GM18499 (cell line): ENCODE results near the gene DIAPH3.
"Not testable (repeated sequence)": the region's sequence is repeated elsewhere in the genome, so short reads cannot be mapped to it uniquely, and the experiment has no call there.

Experiments used
- ATAC-seq: cut with Tn5 transposase; IDR thresholded peaks from one replicate; pipeline ENCODE4 v1.9.1; 2021; ENCODE audit warnings: moderate number of reproducible peaks; ENCODE audit not compliant: insufficient read depth, unreplicated experiment

Gene DIAPH3, protein sequence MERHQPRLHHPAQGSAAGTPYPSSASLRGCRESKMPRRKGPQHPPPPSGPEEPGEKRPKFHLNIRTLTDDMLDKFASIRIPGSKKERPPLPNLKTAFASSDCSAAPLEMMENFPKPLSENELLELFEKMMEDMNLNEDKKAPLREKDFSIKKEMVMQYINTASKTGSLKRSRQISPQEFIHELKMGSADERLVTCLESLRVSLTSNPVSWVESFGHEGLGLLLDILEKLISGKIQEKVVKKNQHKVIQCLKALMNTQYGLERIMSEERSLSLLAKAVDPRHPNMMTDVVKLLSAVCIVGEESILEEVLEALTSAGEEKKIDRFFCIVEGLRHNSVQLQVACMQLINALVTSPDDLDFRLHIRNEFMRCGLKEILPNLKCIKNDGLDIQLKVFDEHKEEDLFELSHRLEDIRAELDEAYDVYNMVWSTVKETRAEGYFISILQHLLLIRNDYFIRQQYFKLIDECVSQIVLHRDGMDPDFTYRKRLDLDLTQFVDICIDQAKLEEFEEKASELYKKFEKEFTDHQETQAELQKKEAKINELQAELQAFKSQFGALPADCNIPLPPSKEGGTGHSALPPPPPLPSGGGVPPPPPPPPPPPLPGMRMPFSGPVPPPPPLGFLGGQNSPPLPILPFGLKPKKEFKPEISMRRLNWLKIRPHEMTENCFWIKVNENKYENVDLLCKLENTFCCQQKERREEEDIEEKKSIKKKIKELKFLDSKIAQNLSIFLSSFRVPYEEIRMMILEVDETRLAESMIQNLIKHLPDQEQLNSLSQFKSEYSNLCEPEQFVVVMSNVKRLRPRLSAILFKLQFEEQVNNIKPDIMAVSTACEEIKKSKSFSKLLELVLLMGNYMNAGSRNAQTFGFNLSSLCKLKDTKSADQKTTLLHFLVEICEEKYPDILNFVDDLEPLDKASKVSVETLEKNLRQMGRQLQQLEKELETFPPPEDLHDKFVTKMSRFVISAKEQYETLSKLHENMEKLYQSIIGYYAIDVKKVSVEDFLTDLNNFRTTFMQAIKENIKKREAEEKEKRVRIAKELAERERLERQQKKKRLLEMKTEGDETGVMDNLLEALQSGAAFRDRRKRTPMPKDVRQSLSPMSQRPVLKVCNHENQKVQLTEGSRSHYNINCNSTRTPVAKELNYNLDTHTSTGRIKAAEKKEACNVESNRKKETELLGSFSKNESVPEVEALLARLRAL

DNA sequence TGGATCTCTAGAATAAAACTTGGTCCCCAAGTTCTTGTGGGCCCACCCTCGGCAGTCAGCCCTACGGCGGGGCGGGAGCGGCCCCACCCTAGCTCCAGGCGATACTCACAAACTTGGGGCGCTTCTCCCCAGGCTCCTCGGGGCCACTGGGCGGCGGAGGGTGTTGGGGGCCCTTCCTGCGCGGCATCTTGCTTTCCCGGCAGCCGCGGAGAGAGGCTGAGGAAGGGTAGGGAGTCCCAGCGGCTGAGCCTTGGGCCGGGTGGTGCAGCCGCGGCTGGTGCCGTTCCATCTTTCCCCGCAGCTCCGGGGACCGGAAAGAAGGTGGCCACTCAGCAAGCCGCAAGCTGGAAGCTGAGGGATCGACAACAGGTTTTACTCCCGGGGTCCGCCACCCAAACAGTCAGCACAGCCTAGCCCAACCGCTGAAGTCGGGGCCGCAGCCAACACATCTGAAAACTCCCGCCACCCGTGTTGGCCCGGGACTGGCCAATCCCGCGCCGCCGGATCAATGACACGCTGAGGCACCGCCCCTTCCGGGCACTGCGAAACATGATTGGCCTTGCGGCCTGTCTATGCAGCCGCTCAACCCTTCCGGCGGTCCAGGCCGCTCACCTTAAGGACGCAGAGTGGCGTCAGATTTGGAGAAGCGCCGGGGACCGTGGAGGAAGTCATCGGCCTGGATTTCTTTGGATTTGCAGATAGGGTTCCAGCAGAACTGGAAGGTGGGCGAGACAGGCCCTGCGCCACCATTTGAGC, at the start of gene DIAPH3:
Gene DIAPH3 (minus strand): TSS at position 451 of the 756 bp plus-strand sequence. CDS start 162 bp downstream, at position 289.
- peak; percentile 99 for ATAC-seq

DNA sequence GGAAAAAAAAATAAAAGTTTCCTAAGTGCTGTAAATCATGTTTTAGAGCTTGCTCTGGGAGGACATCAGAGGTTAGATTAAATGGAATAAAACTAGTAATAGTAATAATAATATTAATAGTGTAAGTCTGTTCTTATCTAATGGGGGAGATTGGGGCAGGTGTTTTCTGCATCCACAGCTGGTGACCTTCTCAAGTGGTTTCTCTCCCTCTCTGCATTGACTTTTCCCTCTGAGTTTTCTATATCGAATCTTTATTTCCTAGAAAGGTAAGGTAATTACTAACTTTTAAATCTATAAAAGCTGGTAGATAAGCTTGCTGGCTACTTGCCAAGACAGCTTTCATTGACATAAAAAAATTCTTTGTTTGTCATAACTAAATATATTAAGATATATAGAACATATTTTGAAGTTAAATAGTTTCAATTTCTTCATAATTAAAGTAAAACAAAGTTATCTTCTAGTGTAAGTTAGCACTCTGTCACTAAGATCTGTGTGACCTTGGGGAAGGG, 49.6 kb upstream of the DIAPH3 start:
- ATAC-seq: no peak

DNA sequence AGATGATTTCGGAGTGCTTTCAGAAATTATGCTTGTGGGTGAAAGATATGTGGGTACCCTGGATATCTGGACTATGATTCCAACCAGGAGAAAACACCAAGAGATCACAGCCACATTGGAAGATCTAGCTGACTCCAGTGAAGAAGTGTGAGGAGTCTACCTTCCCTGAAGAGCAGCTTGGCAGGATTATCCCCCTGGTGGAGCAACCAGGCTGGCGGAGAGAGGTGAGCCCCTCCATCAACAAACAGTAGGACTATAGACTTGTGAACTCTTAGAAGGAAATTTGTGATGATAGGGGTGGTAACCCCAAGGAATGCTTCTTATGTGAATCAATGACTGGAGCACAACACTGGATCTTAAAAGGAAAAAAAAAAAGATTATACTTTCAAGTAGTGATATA, 47.8 kb upstream of the DIAPH3 start:
- ATAC-seq: no peak

- ATAC-seq: no peak
These were observed 47.0 kb upstream of the DIAPH3 start for GRCh38 chr13:60210510-60211330.

GRCh38 chr13:60205499-60205898, 41.8 kb upstream of the DIAPH3 start:
- not testable (repeated sequence) for ATAC-seq

GRCh38 chr13:60201286-60201685, 37.6 kb upstream of the DIAPH3 start:
- ATAC-seq: no peak

DNA sequence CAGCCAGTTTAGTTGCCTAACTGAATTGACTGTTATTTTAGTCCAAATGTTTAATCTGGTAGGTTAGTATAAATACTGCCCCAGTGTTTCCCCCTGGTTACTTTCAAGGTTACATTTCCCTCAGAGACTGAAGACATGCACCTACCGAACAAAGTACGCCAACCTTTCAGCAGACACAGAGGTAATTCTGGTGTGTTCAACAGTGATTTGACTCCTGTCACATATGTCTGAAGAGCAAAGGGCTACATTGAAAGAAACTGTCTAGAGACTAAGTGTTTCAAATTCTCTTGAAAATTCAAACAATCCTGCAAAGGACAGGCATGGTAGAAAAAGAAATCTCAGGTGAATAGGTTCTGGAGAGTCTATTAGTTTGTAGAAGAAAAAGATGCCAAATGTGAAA, 32.2 kb upstream of the DIAPH3 start:
- ATAC-seq: not testable (repeated sequence)

- no peak for ATAC-seq
These were observed 19.2 kb upstream of the DIAPH3 start for GRCh38 chr13:60182907-60183306.

DNA sequence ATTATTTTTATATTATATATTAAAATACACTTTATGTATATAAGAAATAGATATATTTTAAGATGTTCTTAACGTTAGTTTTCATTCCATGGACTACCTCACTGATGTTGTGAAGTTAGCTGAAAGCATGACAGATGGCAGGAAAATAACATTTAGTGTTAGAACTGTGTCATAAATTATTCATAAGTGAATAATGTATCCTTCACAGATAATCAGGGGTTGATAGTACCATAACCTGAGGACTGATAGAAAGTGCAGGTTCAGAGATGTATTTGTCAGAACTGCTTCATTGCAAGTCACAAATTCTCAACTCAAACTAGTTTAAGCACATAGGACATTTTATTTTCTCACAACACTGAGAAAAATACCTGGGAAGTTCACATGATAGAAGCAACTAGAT, 14.6 kb upstream of the DIAPH3 start:
- no peak for ATAC-seq

DNA sequence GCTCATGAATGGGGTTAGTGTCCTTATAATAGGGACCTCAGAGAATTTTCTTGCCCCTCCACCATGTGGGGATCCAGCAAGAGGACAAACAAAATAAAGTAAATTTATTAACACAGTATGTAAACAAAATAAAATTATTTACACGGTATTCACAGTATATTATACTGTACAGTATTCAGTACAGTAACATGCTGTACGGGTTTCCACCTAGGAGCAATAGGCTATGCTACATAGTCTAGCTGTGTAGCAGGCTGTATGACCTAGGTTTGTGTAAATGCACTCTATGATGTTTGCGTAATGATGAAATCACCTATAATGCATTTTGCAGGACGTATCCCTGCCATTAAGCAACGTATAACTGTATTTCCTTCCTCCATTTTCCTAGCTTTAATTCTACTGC, 11.8 kb upstream of the DIAPH3 start:
- ATAC-seq: no peak

- no peak for ATAC-seq
These were observed 10.4 kb upstream of the DIAPH3 start for GRCh38 chr13:60174113-60174512.

- ATAC-seq: no peak
These were observed 8.4 kb upstream of the DIAPH3 start for GRCh38 chr13:60172111-60172510.

- no peak for ATAC-seq
These were observed 6.7 kb upstream of the DIAPH3 start for GRCh38 chr13:60170414-60170813.

GRCh38 chr13:60169239-60170031, 5.7 kb upstream of the DIAPH3 start:
- ATAC-seq: no peak

- ATAC-seq: no peak
These were observed 3.4 kb upstream of the DIAPH3 start for GRCh38 chr13:60167121-60167520.

- no peak for ATAC-seq
These were observed 1.8 kb upstream of the DIAPH3 start for GRCh38 chr13:60165391-60166099.

- peak; percentile 9 for ATAC-seq
These were observed 634 bp upstream of the DIAPH3 start for GRCh38 chr13:60164234-60164889.
